OCI-LY7 (cell line): Measurements from ENCODE around the gene OR4A5.
"Not testable (repeated sequence)": the region's sequence is repeated elsewhere in the genome, so short reads cannot be mapped to it uniquely, and the experiment has no call there.

Experiments used
- CTCF ChIP-seq: fragments of 200-600 bp; sonication (generic); conservative IDR thresholded peaks from 2 replicates; pipeline ENCODE4 v1.5.1; 2014; ENCODE audit warnings: mild to moderate bottlenecking, antibody characterized with exemption, low read length, moderate library complexity, mixed read lengths
- EZH2phosphoT487 ChIP-seq: fragments of 200-600 bp; sonication (generic); IDR thresholded peaks from 2 replicates; pipeline ENCODE4 v1.6.1; 2018; ENCODE audit warnings: low read depth, borderline replicate concordance, mild to moderate bottlenecking, mixed run types, antibody characterized with exemption, low read length, moderate library complexity, mixed read lengths

GRCh38 chr11:54706532-54706931, at the start of gene OR4A5:
- TF ChIP-seq CTCF, EZH2phosphoT487: not testable (repeated sequence)
